Stimulated activated CD8-positive, alpha-beta memory T cell treated with anti-CD3 and anti-CD28 coated beads, Interleukin-7, amount 100 ng/mL, for 4 hours (primary cell): ENCODE results near the gene TRMT2B.
"Not testable (repeated sequence)": the region's sequence is repeated elsewhere in the genome, so short reads cannot be mapped to it uniquely, and the experiment has no call there.

Experiments used
- DNase-seq, 2 donors: peaks; one replicate each; pipeline ENCODE4 v3.0.0-alpha.2; 2020; ENCODE audit warnings: low read depth in 2 of 2

The TRMT2B gene

GRCh38 chrX:101051549-101052302 is at the start of gene TRMT2B:
Gene TRMT2B (minus strand): TSS chrX:101052111. CDS start chrX:101042289, 9,822 bp downstream.
- DNase-seq: peak; percentile 71

- DNase-seq: peak; percentile 86 to 89
These were observed 45.9 kb upstream of the TRMT2B start, which contains the start of gene CENPI for GRCh38 chrX:101097546-101098453. Gene CENPI (plus strand): TSS chrX:101098204. CDS start chrX:101101071, 2,867 bp downstream.

- no peak for DNase-seq
These were observed 39.9 kb upstream of the TRMT2B start for GRCh38 chrX:101091817-101092216.

GRCh38 chrX:101081231-101081630 is 29.3 kb upstream of the TRMT2B start:
- no peak for DNase-seq

GRCh38 chrX:101080326-101081124 is 28.6 kb upstream of the TRMT2B start:
- DNase-seq: no peak

- DNase-seq: no peak
These were observed 27.9 kb upstream of the TRMT2B start for GRCh38 chrX:101079736-101080270.

- no peak for DNase-seq
These were observed 27.0 kb upstream of the TRMT2B start, which contains the start of gene TMEM35A for GRCh38 chrX:101078716-101079598. Gene TMEM35A (plus strand): TSS chrX:101078879. CDS start chrX:101079003, 124 bp downstream.

- no peak for DNase-seq
These were observed 19.7 kb upstream of the TRMT2B start for GRCh38 chrX:101071582-101071981.

GRCh38 chrX:101062176-101062575 is 10.3 kb upstream of the TRMT2B start:
- no peak for DNase-seq

GRCh38 chrX:101057093-101057714 is 5.3 kb upstream of the TRMT2B start:
- DNase-seq: no peak

GRCh38 chrX:101056551-101056950 is 4.6 kb upstream of the TRMT2B start:
- not testable (repeated sequence) for DNase-seq

GRCh38 chrX:101051153-101051548 is 760 bp downstream of the TRMT2B start:
- no peak for DNase-seq

GRCh38 chrX:101040197-101040596 is 11.7 kb downstream of the TRMT2B start:
- no peak for DNase-seq

GRCh38 chrX:101037231-101037630 is 14.7 kb downstream of the TRMT2B start:
- DNase-seq: no peak

GRCh38 chrX:101029665-101030064 is 22.2 kb downstream of the TRMT2B start:
- DNase-seq: no peak

- DNase-seq: no peak
These were observed 23.3 kb downstream of the TRMT2B start for GRCh38 chrX:101028562-101028961.

- no peak for DNase-seq
These were observed 26.8 kb downstream of the TRMT2B start for GRCh38 chrX:101025126-101025525.

GRCh38 chrX:101022020-101022419 is 29.9 kb downstream of the TRMT2B start:
- no peak for DNase-seq

- DNase-seq: not testable (repeated sequence)
These were observed 39.9 kb downstream of the TRMT2B start for GRCh38 chrX:101012031-101012430.

GRCh38 chrX:101009090-101009489 is 42.8 kb downstream of the TRMT2B start:
- DNase-seq: no peak
